ENCODE results near the gene BNC2.

The BNC2 gene

GRCh38 chr9:16406526-16407225, 463.8 kb downstream of the BNC2 start:
- Histone ChIP-seq H3K27ac (ENCODE audit: low read depth, low read length, severe bottlenecking) (no peak overlapping the region), H3K4me3 (ENCODE audit: extremely low read depth, insufficient read depth, low read length, poor library complexity, severe bottlenecking) (no peak overlapping the region), H3K9me3 (ENCODE audit: control insufficient read depth, low read length) (no peaks in the 10 kb centered on the region), H3K4me1 (ENCODE audit: control insufficient read depth, insufficient read depth, low read length, poor library complexity, severe bottlenecking) (no peaks in the 10 kb centered on the region), H3K36me3 (ENCODE audit: control insufficient read depth, insufficient read depth, low read length) (no peaks in the 10 kb centered on the region)
- WGBS, 2 experiments (ENCODE audit: insufficient coverage in 2 of 2), result 90 to 93% methylated on average over 8 to 10 of the region's 12 CpGs

DNA sequence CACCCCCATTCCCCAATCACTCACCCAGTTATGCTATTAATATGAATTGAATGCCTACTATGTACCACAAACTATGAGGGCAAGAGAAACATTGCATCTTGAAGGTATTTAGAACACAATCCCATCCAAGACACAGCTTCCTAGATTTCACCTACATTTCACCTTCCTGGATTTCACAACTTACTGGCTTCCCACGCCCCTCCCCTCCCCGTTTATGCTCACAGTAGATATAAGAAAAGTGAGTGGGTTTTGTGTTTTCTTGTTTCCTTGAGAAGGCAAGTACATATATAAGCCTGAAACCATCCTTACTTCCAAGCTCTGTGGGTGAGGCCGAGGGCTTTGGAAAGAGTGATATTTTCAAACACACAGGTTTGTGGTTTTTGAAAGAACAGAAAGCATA, 465.0 kb downstream of the BNC2 start:
- Histone ChIP-seq H3K4me3 (ENCODE audit: extremely low read depth, insufficient read depth, low read length, poor library complexity, severe bottlenecking) (no peak overlapping the region), H3K4me1 (ENCODE audit: control insufficient read depth, insufficient read depth, low read length, poor library complexity, severe bottlenecking) (no peaks in the 10 kb centered on the region), H3K27ac (ENCODE audit: low read depth, low read length, severe bottlenecking) (no peak overlapping the region), H3K36me3 (ENCODE audit: control insufficient read depth, insufficient read depth, low read length) (no peaks in the 10 kb centered on the region), H3K9me3 (ENCODE audit: control insufficient read depth, low read length) (no peaks in the 10 kb centered on the region)
- no CpG with 5 or more reads among the region's 3 CpGs for WGBS, 2 experiments (ENCODE audit: insufficient coverage in 2 of 2)

DNA sequence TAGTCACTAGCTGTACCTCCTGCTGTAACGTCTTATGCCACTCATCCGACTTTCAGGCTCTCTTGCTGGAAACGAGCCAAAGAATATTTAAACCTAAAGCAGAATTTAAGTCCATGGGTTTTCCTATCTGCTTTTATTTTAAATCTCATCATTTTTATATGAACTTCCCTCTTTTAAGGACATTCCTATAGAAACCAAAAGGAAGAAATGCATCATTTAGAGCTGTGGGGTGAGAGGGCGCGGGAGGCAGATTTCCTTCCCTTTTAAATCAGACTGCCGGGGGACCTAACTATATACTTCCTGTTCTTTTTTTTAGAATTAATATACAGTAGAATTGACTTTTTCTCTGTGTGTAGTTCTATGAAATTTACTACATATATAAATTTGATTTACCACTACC, 468.8 kb downstream of the BNC2 start:
- no peaks in the 10 kb centered on the region for H3K36me3 ChIP-seq (ENCODE audit: control insufficient read depth, insufficient read depth, low read length)
- no peak overlapping the region for H3K27ac ChIP-seq (ENCODE audit: low read depth, low read length, severe bottlenecking)
- WGBS, 2 experiments (ENCODE audit: insufficient coverage in 2 of 2), result 82 to 100% methylated on average over 3 of the region's 6 CpGs
- H3K9me3 ChIP-seq (ENCODE audit: control insufficient read depth, low read length), result no peaks in the 10 kb centered on the region
- H3K4me1 ChIP-seq (ENCODE audit: control insufficient read depth, insufficient read depth, low read length, poor library complexity, severe bottlenecking), result peaks cover 5% of the 10 kb centered on the region
- H3K4me3 ChIP-seq (ENCODE audit: extremely low read depth, insufficient read depth, low read length, poor library complexity, severe bottlenecking), result no peak overlapping the region

GRCh38 chr9:16398691-16399090, 471.8 kb downstream of the BNC2 start:
- Histone ChIP-seq H3K36me3 (ENCODE audit: control insufficient read depth, insufficient read depth, low read length) (no peaks in the 10 kb centered on the region), H3K9me3 (ENCODE audit: control insufficient read depth, low read length) (no peaks in the 10 kb centered on the region), H3K4me3 (ENCODE audit: extremely low read depth, insufficient read depth, low read length, poor library complexity, severe bottlenecking) (no peak overlapping the region), H3K4me1 (ENCODE audit: control insufficient read depth, insufficient read depth, low read length, poor library complexity, severe bottlenecking) (peaks cover 5% of the 10 kb centered on the region), H3K27ac (ENCODE audit: low read depth, low read length, severe bottlenecking) (no peak overlapping the region)
- WGBS, 2 experiments (ENCODE audit: insufficient coverage in 2 of 2), result 75 to 81% methylated on average over 3 of the region's 3 CpGs

DNA sequence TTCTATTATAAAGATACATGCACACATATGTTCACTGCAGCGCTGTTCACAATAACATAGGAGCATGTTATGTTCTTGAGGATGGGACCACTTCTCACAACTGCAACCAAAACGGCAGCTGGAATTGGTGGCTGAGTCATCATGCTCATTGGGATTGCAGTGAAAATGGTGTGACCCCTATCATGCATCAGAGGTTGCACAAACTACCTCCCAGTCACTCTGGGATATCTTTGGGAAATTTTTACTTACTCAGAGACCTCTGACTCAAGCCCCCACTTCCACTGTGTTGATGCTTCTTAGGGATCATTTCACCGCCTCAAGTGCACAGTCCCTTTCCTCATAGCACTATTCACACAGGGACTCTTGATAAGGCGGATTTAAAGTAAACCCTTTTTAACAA, 474.1 kb downstream of the BNC2 start:
- WGBS, 2 experiments (ENCODE audit: insufficient coverage in 2 of 2), result 90 to 100% methylated on average over 2 of the region's 4 CpGs
- Histone ChIP-seq H3K9me3 (ENCODE audit: control insufficient read depth, low read length) (no peaks in the 10 kb centered on the region), H3K27ac (ENCODE audit: low read depth, low read length, severe bottlenecking) (no peak overlapping the region), H3K4me3 (ENCODE audit: extremely low read depth, insufficient read depth, low read length, poor library complexity, severe bottlenecking) (no peak overlapping the region), H3K4me1 (ENCODE audit: control insufficient read depth, insufficient read depth, low read length, poor library complexity, severe bottlenecking) (peaks cover 5% of the 10 kb centered on the region), H3K36me3 (ENCODE audit: control insufficient read depth, insufficient read depth, low read length) (no peaks in the 10 kb centered on the region)

DNA sequence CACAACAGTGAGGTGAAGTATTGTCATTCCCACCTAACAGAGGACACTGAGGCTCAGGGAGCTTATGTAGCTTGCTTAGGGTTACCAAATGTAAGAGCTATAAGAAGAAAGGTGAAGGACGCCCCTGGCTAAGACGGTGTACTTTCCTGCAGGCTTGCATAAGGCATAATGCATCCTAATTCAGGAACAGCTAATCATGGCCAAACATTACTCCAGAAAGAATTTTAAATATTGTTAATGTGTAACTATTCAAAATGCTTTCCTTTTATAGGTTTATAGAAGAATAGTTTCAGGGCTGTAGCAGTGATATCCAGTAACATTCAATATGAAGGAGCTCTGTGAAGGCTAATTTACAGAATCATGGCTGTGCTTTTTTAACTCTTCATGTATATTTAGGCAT, 479.1 kb downstream of the BNC2 start:
- no peak overlapping the region for H3K4me3 ChIP-seq (ENCODE audit: extremely low read depth, insufficient read depth, low read length, poor library complexity, severe bottlenecking)
- H3K36me3 ChIP-seq (ENCODE audit: control insufficient read depth, insufficient read depth, low read length), result no peaks in the 10 kb centered on the region
- H3K4me1 ChIP-seq (ENCODE audit: control insufficient read depth, insufficient read depth, low read length, poor library complexity, severe bottlenecking), result no peaks in the 10 kb centered on the region
- WGBS, 2 experiments (ENCODE audit: insufficient coverage in 2 of 2), result 100% methylated on average over 1 of the region's 2 CpGs; no CpG with 5 or more reads in 1 of the 2 experiments
- H3K9me3 ChIP-seq (ENCODE audit: control insufficient read depth, low read length), result no peaks in the 10 kb centered on the region
- H3K27ac ChIP-seq (ENCODE audit: low read depth, low read length, severe bottlenecking), result no peak overlapping the region

- Histone ChIP-seq H3K27ac (ENCODE audit: low read depth, low read length, severe bottlenecking) (no peak overlapping the region), H3K4me3 (ENCODE audit: extremely low read depth, insufficient read depth, low read length, poor library complexity, severe bottlenecking) (no peak overlapping the region), H3K36me3 (ENCODE audit: control insufficient read depth, insufficient read depth, low read length) (no peaks in the 10 kb centered on the region), H3K9me3 (ENCODE audit: control insufficient read depth, low read length) (peaks cover 7% of the 10 kb centered on the region), H3K4me1 (ENCODE audit: control insufficient read depth, insufficient read depth, low read length, poor library complexity, severe bottlenecking) (no peaks in the 10 kb centered on the region)
- WGBS, 2 experiments (ENCODE audit: insufficient coverage in 2 of 2), result 93 to 94% methylated on average over 2 of the region's 2 CpGs
Measured at GRCh38 chr9:16387382-16387781, 483.1 kb downstream of the BNC2 start.

GRCh38 chr9:16386827-16387077, 483.7 kb downstream of the BNC2 start:
- H3K4me1 ChIP-seq (ENCODE audit: control insufficient read depth, insufficient read depth, low read length, poor library complexity, severe bottlenecking), result no peaks in the 10 kb centered on the region
- peaks cover 7% of the 10 kb centered on the region for H3K9me3 ChIP-seq (ENCODE audit: control insufficient read depth, low read length)
- WGBS, 2 experiments (ENCODE audit: insufficient coverage in 2 of 2), result 36% methylated on average over 1 of the region's 2 CpGs; no CpG with 5 or more reads in 1 of the 2 experiments
- no peaks in the 10 kb centered on the region for H3K36me3 ChIP-seq (ENCODE audit: control insufficient read depth, insufficient read depth, low read length)
- H3K27ac ChIP-seq (ENCODE audit: low read depth, low read length, severe bottlenecking), result no peak overlapping the region
- no peak overlapping the region for H3K4me3 ChIP-seq (ENCODE audit: extremely low read depth, insufficient read depth, low read length, poor library complexity, severe bottlenecking)

GRCh38 chr9:16386007-16386826, 484.3 kb downstream of the BNC2 start:
- WGBS, 2 experiments (ENCODE audit: insufficient coverage in 2 of 2), result 91 to 97% methylated on average over 4 of the region's 6 CpGs
- Histone ChIP-seq H3K27ac (ENCODE audit: low read depth, low read length, severe bottlenecking) (no peak overlapping the region), H3K4me1 (ENCODE audit: control insufficient read depth, insufficient read depth, low read length, poor library complexity, severe bottlenecking) (no peaks in the 10 kb centered on the region), H3K36me3 (ENCODE audit: control insufficient read depth, insufficient read depth, low read length) (no peaks in the 10 kb centered on the region), H3K4me3 (ENCODE audit: extremely low read depth, insufficient read depth, low read length, poor library complexity, severe bottlenecking) (no peak overlapping the region), H3K9me3 (ENCODE audit: control insufficient read depth, low read length) (peaks cover 7% of the 10 kb centered on the region)

- Histone ChIP-seq H3K9me3 (ENCODE audit: control insufficient read depth, low read length) (peaks cover 7% of the 10 kb centered on the region), H3K27ac (ENCODE audit: low read depth, low read length, severe bottlenecking) (no peak overlapping the region), H3K4me1 (ENCODE audit: control insufficient read depth, insufficient read depth, low read length, poor library complexity, severe bottlenecking) (no peaks in the 10 kb centered on the region), H3K36me3 (ENCODE audit: control insufficient read depth, insufficient read depth, low read length) (no peaks in the 10 kb centered on the region), H3K4me3 (ENCODE audit: extremely low read depth, insufficient read depth, low read length, poor library complexity, severe bottlenecking) (no peak overlapping the region)
Measured at GRCh38 chr9:16385590-16385989, 484.9 kb downstream of the BNC2 start.

- peaks cover 7% of the 10 kb centered on the region for H3K9me3 ChIP-seq (ENCODE audit: control insufficient read depth, low read length)
- no peak overlapping the region for H3K27ac ChIP-seq (ENCODE audit: low read depth, low read length, severe bottlenecking)
- H3K4me3 ChIP-seq (ENCODE audit: extremely low read depth, insufficient read depth, low read length, poor library complexity, severe bottlenecking), result no peak overlapping the region
- H3K36me3 ChIP-seq (ENCODE audit: control insufficient read depth, insufficient read depth, low read length), result no peaks in the 10 kb centered on the region
- WGBS, 2 experiments (ENCODE audit: insufficient coverage in 2 of 2), result 93% methylated on average over 2 of the region's 6 CpGs; no CpG with 5 or more reads in 1 of the 2 experiments
- H3K4me1 ChIP-seq (ENCODE audit: control insufficient read depth, insufficient read depth, low read length, poor library complexity, severe bottlenecking), result no peaks in the 10 kb centered on the region
Measured at GRCh38 chr9:16384993-16385392, 485.5 kb downstream of the BNC2 start.

All from mesodermal cell (in vitro differentiated cells).